Common myeloid progenitor, CD34-positive (primary cell): Measurements from ENCODE around the gene NSG1.

ENCODE experiments used
- CTCF ChIA-PET: fragments of 350-600 bp; sonication (Branson Sonifier 250); formaldehyde crosslinking; loops from one replicate; lab custom pipeline; 2021; ENCODE audit warnings: antibody characterized with exemption; lab: Charles Lee
- POLR2A ChIA-PET: fragments of 350-600 bp; sonication (Branson Sonifier 250); formaldehyde crosslinking; loops from one replicate; lab custom pipeline; 2021; ENCODE audit warnings: antibody characterized with exemption; lab: Charles Lee
- DNase-seq, 3 donors: peaks; one replicate each; pipeline versions ENCODE4 v3.0.0 to v3.0.0-alpha.2; 2013
- H3K27ac ChIP-seq, 2 experiments: 1 replicate in 1 of 2; 2 replicates in 1 of 2; pipeline ENCODE4 v1.7.0; 2013; ENCODE audit warnings: inconsistent platforms in 2 of 2, low read length in 2 of 2, mild to moderate bottlenecking in 2 of 2, low read depth in 1 of 2, moderate library complexity in 1 of 2; ENCODE audit not compliant: severe bottlenecking in 2 of 2, insufficient read depth in 1 of 2, poor library complexity in 1 of 2
- H3K27me3 ChIP-seq, 5 experiments: replicated peaks in 2 of 5; 1 replicate in 3 of 5; 2 replicates in 2 of 5; pipeline versions ENCODE4 v1.6.1 to v1.7.0; 2013; ENCODE audit warnings: low read length in 4 of 5, mild to moderate bottlenecking in 2 of 5, moderate library complexity in 2 of 5, inconsistent platforms in 1 of 5; ENCODE audit not compliant: insufficient read depth in 5 of 5, control insufficient read depth in 4 of 5
- H3K36me3 ChIP-seq, 4 experiments: 1 replicate in 2 of 4; 2 replicates in 2 of 4; pipeline versions ENCODE4 v1.6.1 to v1.7.0; 2013; ENCODE audit warnings: low read length in 3 of 4, control low read depth in 1 of 4, mild to moderate bottlenecking in 1 of 4; ENCODE audit not compliant: control insufficient read depth in 4 of 4, insufficient read depth in 4 of 4
- H3K4me1 ChIP-seq, 4 experiments: 1 replicate in 3 of 4; 2 replicates in 1 of 4; pipeline versions ENCODE4 v1.6.1 to v1.7.1; 2013; ENCODE audit warnings: low read length in 3 of 4, mild to moderate bottlenecking in 3 of 4, control low read depth in 1 of 4, inconsistent platforms in 1 of 4, moderate library complexity in 1 of 4; ENCODE audit not compliant: control insufficient read depth in 4 of 4, insufficient read depth in 4 of 4; ENCODE audit errors: control extremely low read depth in 1 of 4
- H3K4me3 ChIP-seq, 7 experiments: 1 replicate in 4 of 7; 2 replicates in 3 of 7; pipeline versions ENCODE4 v1.5.1 to v1.7.0; 2013; ENCODE audit warnings: mild to moderate bottlenecking in 7 of 7, low read length in 6 of 7, moderate library complexity in 6 of 7, inconsistent platforms in 2 of 7, low read depth in 2 of 7, control low read depth in 1 of 7; ENCODE audit not compliant: insufficient read depth in 4 of 7, control insufficient read depth in 1 of 7; ENCODE audit errors: extremely low read depth in 1 of 7
- H3K9me3 ChIP-seq, 5 experiments: 1 replicate in 4 of 5; 2 replicates in 1 of 5; pipeline versions ENCODE4 v1.6.1 to v1.7.1; 2013; ENCODE audit warnings: low read length in 4 of 5, mild to moderate bottlenecking in 2 of 5, inconsistent platforms in 1 of 5, low read depth in 1 of 5, moderate library complexity in 1 of 5; ENCODE audit not compliant: control insufficient read depth in 4 of 5, insufficient read depth in 2 of 5; ENCODE audit errors: control extremely low read depth in 1 of 5
- WGBS: methylation state at CpG from one replicate; pipeline ENCODE4 v1.1.5; 2013; ENCODE audit not compliant: insufficient coverage; 5-methylcytosine and 5-hydroxymethylcytosine counted together

Gene NSG1

DNA sequence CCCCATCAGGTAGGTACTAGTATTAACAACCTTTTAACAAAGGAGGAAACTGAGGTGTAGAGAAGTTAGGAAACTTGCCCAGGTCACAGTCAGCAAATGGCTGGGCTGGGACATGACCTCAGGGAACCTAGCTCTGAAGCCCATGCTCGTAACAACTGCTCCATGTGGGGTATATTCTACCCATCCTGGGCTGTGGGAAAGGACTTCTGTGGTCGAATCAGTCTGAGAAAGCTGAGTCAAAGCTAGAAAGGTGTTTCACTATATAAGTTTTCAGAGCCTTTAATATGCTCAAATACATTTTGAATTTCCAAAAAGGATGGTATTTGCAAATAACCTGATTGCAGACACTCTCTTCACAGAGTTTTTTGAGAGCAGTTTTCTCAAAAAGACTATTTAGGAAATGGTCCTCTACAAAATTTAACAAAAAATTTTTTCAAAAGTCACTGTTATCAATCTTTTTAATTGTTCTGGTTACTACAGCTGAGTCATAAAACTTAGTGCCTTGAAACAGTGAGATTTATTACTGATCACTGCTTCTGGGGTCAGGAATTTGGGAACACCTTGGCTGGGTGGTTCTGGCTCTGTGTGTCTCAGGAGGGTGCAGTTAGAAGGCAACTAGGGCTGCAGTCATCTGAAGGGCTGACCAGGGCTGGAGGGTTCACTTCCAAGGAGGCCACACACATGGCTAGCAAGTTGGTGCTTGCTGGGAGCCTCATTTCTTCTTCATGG lies 53.6 kb downstream of the NSG1 start:
- H3K36me3 ChIP-seq = peaks cover 2 to 11% (median 11%) of the 10 kb centered on the region in 4 experiments
- H3K27ac ChIP-seq = no peak overlapping the region
- CTCF ChIA-PET = interaction anchor here (1.3 kb wide), 1 partner anchor 9 kb away, joined by 5 read pairs; no protein-coding TSS in a partner anchor
- no CpG with 5 or more reads among the region's 2 CpGs for whole genome bisulfite sequencing
- H3K27me3 ChIP-seq = no peaks in the 10 kb centered on the region
- DNase-seq = no peak
- H3K4me1 ChIP-seq = no peaks in the 10 kb centered on the region
- no peak overlapping the region for H3K4me3 ChIP-seq
- POLR2A ChIA-PET = no interaction called here
- no peaks in the 10 kb centered on the region for H3K9me3 ChIP-seq

DNA sequence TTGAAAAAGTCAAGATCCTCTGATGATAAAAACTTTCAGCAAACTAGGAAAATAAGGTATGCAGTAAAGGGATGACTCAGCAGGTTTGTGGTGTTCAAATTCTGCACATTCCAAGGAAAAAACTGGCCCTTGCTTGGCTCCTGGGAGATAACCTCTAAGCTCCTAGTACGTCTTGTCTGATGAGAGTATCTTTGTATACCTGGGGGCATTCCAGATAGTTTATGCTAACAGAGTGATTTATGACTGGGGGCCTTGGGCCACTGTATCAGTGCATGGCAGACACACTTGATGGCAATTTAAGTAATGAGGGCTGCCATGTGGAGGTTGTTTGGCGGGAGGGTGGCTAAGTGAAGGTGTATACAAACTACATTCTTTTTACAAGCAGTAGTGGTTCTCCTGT lies 56.9 kb downstream of the NSG1 start:
- Histone ChIP-seq H3K36me3 (peaks cover 0 to 4% (median 1%) of the 10 kb centered on the region in 4 experiments), H3K4me1 (no peaks in the 10 kb centered on the region), H3K27me3 (no peaks in the 10 kb centered on the region), H3K4me3 (no peak overlapping the region), H3K9me3 (no peaks in the 10 kb centered on the region), H3K27ac (no peak overlapping the region)
- ChIA-PET CTCF (no interaction called here), POLR2A (no interaction called here)
- 89% methylated on average over 1 of the region's 2 CpGs for WGBS
- no peak for DNase-seq

DNA sequence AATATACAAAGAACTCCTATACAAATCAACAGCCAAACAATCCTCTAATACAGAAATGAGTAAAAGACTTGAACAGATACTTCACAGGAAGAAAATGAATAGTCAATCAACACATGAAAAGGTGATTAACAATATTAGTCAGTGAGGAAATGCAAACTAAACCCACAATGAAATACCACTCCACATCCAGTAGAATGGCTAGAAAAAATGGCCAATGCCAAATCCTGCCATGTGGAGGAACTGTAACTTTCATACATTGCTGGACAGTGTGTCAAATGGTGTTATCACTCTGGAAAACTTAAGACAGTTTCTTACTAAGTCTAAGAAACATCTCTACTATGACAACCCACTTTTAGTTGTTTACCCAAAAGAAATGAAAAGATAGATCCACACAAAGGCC lies 59.5 kb downstream of the NSG1 start:
- Histone ChIP-seq H3K36me3 (peaks cover 0 to 4% (median 2%) of the 10 kb centered on the region in 4 experiments), H3K27ac (no peak overlapping the region), H3K4me3 (no peak overlapping the region), H3K9me3 (no peaks in the 10 kb centered on the region), H3K4me1 (no peaks in the 10 kb centered on the region), H3K27me3 (no peaks in the 10 kb centered on the region)
- DNase-seq = no peak
- ChIA-PET POLR2A (no interaction called here), CTCF (no interaction called here)

DNA sequence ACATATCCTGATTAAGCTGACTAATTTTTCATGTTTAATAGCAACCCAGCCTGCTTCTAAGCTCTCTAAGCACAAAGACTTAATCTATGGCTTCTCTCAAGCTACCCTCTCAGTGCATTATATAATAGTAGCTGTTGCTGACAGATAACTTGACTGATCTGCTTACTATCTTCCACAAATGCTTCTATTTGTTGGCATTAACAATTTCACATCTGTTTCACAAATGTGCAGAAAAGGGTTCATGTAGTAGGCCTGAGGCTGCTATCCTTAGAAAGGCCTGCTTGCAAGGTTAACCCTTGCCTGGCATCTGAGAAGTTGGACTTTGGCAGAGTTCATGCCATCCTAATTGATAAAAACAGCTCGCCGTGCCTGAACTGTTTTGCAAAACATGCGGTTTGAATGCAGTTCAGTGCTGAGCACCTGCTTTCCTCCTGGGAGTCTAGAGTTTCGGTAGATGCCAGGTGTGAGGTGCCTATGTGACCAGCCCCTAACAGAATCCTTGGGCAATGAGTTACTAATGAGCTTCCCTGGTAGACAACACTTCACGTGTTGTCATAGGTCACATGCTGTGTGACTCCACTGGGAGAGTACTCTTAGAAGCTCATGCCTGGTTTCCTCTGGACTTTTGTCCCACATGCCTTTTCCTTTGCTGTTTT lies 68.4 kb downstream of the NSG1 start:
- ChIA-PET CTCF (no interaction called here), POLR2A (no interaction called here)
- H3K27me3 ChIP-seq = no peaks in the 10 kb centered on the region
- no peak overlapping the region for H3K27ac ChIP-seq
- no peak for DNase-seq
- H3K4me1 ChIP-seq = no peaks in the 10 kb centered on the region
- no peaks in the 10 kb centered on the region for H3K9me3 ChIP-seq
- WGBS = 98% methylated on average over 5 of the region's 5 CpGs
- H3K4me3 ChIP-seq = no peak overlapping the region
- peaks cover 16 to 61% (median 39%) of the 10 kb centered on the region in 4 experiments for H3K36me3 ChIP-seq

DNA sequence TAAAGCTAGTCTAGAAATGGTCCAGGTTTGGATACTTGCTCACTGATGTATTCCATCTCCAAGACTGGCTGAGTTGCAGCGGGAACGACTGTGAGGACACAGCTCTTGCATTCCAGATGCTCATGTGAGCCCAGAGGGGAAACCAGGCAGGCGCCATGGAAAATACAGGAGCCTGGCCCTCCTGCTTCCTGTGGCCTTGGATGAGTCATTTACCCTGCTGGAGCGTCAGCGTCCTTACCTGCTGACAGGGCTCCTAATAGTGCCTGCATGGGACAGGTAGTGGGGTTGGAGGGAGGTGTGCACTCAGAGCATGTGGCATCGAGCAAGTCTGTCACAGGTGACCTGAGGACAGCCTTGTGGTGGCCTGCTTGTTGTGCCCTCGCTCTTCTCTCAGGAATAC lies 69.4 kb downstream of the NSG1 start:
- POLR2A ChIA-PET = no interaction called here

DNA sequence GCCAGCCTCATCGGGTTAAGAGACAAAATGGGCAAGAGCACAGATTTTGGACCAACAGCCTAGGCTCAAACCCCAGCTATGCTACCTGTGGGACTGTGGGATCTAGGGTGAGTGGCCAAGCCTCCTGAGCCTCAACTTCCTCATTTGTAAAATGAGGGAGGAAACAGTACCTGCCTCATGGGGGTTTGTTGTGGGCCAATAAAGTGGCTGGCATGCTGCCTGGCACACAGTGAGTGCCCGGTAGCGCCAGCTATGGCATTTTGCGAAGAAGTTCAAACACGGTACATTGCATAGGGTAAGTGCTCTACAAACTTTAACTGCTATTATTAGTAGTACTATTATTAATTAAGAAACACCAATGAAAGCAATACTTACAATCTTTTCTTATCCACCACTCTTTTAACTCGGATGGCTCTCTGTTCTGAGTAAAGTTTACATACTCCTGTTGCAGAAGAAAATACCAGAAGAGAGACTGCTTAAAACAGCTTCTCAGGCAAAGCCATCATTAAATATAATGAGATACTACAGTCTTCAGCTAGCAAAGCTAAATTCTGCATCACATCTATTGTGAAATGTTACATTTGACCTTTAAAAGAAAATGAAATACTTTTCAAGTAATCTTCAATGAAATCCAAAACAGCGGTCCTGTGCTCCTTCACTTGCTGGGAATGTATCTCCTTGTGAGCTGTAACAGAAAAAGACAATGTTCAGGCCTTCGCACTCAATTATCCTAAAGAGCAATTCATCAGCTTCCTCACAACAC lies 70.1 kb downstream of the NSG1 start:
- no peak for DNase-seq
- Histone ChIP-seq H3K27ac (no peak overlapping the region), H3K4me1 (no peaks in the 10 kb centered on the region), H3K27me3 (no peaks in the 10 kb centered on the region), H3K36me3 (peaks cover 16 to 61% (median 37%) of the 10 kb centered on the region in 4 experiments), H3K4me3 (no peak overlapping the region), H3K9me3 (no peaks in the 10 kb centered on the region)
- ChIA-PET CTCF (interaction anchor here (1.0 kb wide), 1 partner anchor 13 kb away, joined by 3 read pairs; no protein-coding TSS in a partner anchor), POLR2A (no interaction called here)
- WGBS = 100% methylated on average over 3 of the region's 8 CpGs

More for the DNA sequence above, 69.4 kb downstream of the NSG1 start:
- Histone ChIP-seq H3K36me3 (peaks cover 16 to 61% (median 41%) of the 10 kb centered on the region in 4 experiments), H3K9me3 (no peaks in the 10 kb centered on the region), H3K27ac (no peak overlapping the region), H3K4me1 (no peaks in the 10 kb centered on the region), H3K4me3 (no peak overlapping the region), H3K27me3 (no peaks in the 10 kb centered on the region)
- DNase-seq = no peak
- CTCF ChIA-PET = no interaction called here
- 95% methylated on average over 7 of the region's 7 CpGs for WGBS
